ENCODE results near the gene NTNG1. TPM values are rescaled to one million over a fixed set of nuclear protein-coding genes. Genes with fewer than 3 reads are reported as not detected.

NTNG1 gene
- total and polyA plus RNA-seq, 2 of the 13 experiments (the other 11 are each of a cell fraction or from before 2014, with no cell fraction given) = not detected

DNA sequence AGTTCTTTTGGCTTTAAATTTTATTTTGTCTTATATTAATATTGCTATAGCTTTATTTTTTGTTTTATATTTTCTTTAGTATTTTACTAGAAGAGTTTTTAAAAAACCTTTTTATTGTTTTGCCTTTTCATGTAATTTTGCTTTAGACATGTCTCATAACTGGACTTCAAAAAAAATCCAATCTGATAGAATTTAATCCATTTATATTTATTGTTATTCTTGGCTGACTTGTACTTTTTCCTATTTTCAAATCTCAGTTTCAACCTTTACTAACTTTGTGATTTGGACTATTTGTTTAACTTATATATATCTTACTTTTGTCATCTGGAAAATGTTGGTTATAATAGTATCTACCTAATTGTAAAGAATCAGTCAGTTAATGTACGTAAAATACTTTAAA is 61.2 kb downstream of the NTNG1 start:
- Histone ChIP-seq H4K20me1 (ENCODE audit: insufficient read depth, low read length) (no peaks in the 10 kb centered on the region), H3K4me3 (replicated peaks in 1 of 3; ENCODE audit: insufficient read depth in 1 of 3, low read depth in 2 of 3, low read length in 3 of 3) (no peak overlapping the region), H3K9ac (ENCODE audit: insufficient read depth, low read depth, low read length) (no peak overlapping the region), H3K36me3 (replicated peaks in 1 of 2; ENCODE audit: control insufficient read depth in 1 of 2, insufficient read depth in 2 of 2, low read length in 2 of 2) (no peaks in the 10 kb centered on the region), H3K27ac (ENCODE audit: extremely low read length, insufficient read depth, low read length) (no peak overlapping the region), H3K27me3 (ENCODE audit: control insufficient read depth in 1 of 2, insufficient read depth in 2 of 2, low read length in 2 of 2) (no peaks in the 10 kb centered on the region; a peak in 1 of 5 replicates), H3K4me1 (ENCODE audit: insufficient read depth, low read length) (no peaks in the 10 kb centered on the region), H3K79me2 (ENCODE audit: insufficient read depth, low read length) (no peaks in the 10 kb centered on the region), H2AFZ (ENCODE audit: low read length) (no peak overlapping the region), H3K9me3 (ENCODE audit: low read length) (no peaks in the 10 kb centered on the region; the same call in 1 of the 2 replicates), H3K4me2 (ENCODE audit: low read depth, low read length) (no peak overlapping the region)
- no TSS peak for BruUV-seq (replicated peaks)
- FAIRE-seq = no peak
- ChIA-PET CTCF (ENCODE audit: low intra/inter-chr PET ratio, low total read pairs) (no interaction called here), POLR2A (no interaction called here)
- WGBS (ENCODE audit: low lambda C conversion rate) = 3% methylated on average over 1 of the region's 1 CpG
- TF ChIP-seq, protein P1, sequence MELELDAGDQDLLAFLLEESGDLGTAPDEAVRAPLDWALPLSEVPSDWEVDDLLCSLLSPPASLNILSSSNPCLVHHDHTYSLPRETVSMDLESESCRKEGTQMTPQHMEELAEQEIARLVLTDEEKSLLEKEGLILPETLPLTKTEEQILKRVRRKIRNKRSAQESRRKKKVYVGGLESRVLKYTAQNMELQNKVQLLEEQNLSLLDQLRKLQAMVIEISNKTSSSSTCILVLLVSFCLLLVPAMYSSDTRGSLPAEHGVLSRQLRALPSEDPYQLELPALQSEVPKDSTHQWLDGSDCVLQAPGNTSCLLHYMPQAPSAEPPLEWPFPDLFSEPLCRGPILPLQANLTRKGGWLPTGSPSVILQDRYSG (CRISPR knock-in tag; IDR thresholded peaks at IDR 0.05) = no peak
- no peak for TF ChIP-seq FOXK1 (CRISPR knock-in tag; IDR thresholded peaks at IDR 0.05; ENCODE audit: borderline replicate concordance, low read depth)
- no peak for TF ChIP-seq NR3C1 (CRISPR knock-in tag; IDR thresholded peaks at IDR 0.05)
- TF ChIP-seq, protein P2, sequence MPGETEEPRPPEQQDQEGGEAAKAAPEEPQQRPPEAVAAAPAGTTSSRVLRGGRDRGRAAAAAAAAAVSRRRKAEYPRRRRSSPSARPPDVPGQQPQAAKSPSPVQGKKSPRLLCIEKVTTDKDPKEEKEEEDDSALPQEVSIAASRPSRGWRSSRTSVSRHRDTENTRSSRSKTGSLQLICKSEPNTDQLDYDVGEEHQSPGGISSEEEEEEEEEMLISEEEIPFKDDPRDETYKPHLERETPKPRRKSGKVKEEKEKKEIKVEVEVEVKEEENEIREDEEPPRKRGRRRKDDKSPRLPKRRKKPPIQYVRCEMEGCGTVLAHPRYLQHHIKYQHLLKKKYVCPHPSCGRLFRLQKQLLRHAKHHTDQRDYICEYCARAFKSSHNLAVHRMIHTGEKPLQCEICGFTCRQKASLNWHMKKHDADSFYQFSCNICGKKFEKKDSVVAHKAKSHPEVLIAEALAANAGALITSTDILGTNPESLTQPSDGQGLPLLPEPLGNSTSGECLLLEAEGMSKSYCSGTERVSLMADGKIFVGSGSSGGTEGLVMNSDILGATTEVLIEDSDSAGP (CRISPR knock-in tag; IDR thresholded peaks at IDR 0.05; ENCODE audit: borderline replicate concordance) = no peak
- TF ChIP-seq XBP1 (CRISPR knock-in tag; IDR thresholded peaks at IDR 0.05) = no peak
- TF ChIP-seq ZNF891 (CRISPR knock-in tag; IDR thresholded peaks at IDR 0.05) = no peak
- TF ChIP-seq, protein P3, sequence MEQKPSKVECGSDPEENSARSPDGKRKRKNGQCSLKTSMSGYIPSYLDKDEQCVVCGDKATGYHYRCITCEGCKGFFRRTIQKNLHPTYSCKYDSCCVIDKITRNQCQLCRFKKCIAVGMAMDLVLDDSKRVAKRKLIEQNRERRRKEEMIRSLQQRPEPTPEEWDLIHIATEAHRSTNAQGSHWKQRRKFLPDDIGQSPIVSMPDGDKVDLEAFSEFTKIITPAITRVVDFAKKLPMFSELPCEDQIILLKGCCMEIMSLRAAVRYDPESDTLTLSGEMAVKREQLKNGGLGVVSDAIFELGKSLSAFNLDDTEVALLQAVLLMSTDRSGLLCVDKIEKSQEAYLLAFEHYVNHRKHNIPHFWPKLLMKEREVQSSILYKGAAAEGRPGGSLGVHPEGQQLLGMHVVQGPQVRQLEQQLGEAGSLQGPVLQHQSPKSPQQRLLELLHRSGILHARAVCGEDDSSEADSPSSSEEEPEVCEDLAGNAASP (CRISPR knock-in tag; IDR thresholded peaks at IDR 0.05; ENCODE audit: borderline replicate concordance) = no peak
- in situ Hi-C loops (cut with HindIII; ENCODE audit: extremely low pct_ligation_motif_present, low pct_unique_long_range_greater_than_20kb) = no loop called here
- no peak for DNase-seq (ENCODE audit: low spot score)
- intact Hi-C loops (cut with micrococcal nuclease; ENCODE audit: unreplicated experiment) = no loop called here
- no peak for ATAC-seq
